ENCODE measurements around the gene EIF4ENIF1. TPM values are rescaled to one million over a fixed set of nuclear protein-coding genes. Genes with fewer than 3 reads are reported as not detected.

EIF4ENIF1 gene
- polyA plus RNA-seq, 1 of the 3 experiments (the other 2 are of a cell fraction) = 18.4 TPM

DNA sequence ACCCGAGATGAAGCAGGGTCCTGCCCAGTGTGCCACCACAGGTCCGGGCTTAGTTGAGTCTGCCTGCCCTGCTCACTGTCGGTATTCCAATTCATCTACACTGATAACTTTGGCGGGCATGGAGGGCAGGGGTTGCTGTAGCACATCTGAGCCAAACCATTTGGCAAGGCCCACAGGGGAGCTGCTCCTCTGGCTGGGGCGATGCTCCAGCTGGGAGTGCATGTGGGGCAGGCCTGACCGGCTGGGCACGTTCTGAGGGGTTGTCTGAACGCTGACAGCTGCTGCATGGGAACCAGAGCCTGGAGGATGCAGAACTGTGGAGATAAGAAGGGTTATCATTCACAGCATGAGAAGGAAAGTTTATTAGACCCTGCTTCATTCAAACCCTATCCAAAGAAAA, 49.8 kb downstream of the EIF4ENIF1 start:
- Histone ChIP-seq H3F3A (replicated peaks; ENCODE audit: insufficient read depth) (peaks cover 13% of the 10 kb centered on the region), H3K4me3 (ENCODE audit: low read depth in 2 of 2, low read length in 1 of 2) (no peak overlapping the region), H3K9ac (no peak overlapping the region), H3K79me2 (ENCODE audit: insufficient read depth) (no peaks in the 10 kb centered on the region), H3K36me3 (replicated peaks in 1 of 2; ENCODE audit: control insufficient read depth in 1 of 2, insufficient read depth in 2 of 2, low read length in 1 of 2) (peaks cover 38 to 80% of the 10 kb centered on the region in 2 experiments), H3K27me3 (ENCODE audit: insufficient read depth) (no peaks in the 10 kb centered on the region), H3K4me2 (no peak overlapping the region), H3K27ac (ENCODE audit: low read depth in 2 of 2, low read length in 1 of 2) (no peak overlapping the region), H3K9me3 (no peaks in the 10 kb centered on the region), H3K9me2 (no peaks in the 10 kb centered on the region), H3K4me1 (ENCODE audit: control insufficient read depth in 1 of 2, insufficient read depth in 2 of 2, low read depth in 1 of 2, low read length in 1 of 2) (no peaks in the 10 kb centered on the region), H2AFZ (ENCODE audit: low read depth) (no peak overlapping the region), H4K20me1 (ENCODE audit: insufficient read depth) (no peaks in the 10 kb centered on the region)
- no peak for TF ChIP-seq EP300 (IDR thresholded peaks at IDR 0.05; ENCODE audit: borderline replicate concordance in 1 of 2, low read depth in 1 of 2, low read length in 1 of 2)
- TF ChIP-seq, protein P1, sequence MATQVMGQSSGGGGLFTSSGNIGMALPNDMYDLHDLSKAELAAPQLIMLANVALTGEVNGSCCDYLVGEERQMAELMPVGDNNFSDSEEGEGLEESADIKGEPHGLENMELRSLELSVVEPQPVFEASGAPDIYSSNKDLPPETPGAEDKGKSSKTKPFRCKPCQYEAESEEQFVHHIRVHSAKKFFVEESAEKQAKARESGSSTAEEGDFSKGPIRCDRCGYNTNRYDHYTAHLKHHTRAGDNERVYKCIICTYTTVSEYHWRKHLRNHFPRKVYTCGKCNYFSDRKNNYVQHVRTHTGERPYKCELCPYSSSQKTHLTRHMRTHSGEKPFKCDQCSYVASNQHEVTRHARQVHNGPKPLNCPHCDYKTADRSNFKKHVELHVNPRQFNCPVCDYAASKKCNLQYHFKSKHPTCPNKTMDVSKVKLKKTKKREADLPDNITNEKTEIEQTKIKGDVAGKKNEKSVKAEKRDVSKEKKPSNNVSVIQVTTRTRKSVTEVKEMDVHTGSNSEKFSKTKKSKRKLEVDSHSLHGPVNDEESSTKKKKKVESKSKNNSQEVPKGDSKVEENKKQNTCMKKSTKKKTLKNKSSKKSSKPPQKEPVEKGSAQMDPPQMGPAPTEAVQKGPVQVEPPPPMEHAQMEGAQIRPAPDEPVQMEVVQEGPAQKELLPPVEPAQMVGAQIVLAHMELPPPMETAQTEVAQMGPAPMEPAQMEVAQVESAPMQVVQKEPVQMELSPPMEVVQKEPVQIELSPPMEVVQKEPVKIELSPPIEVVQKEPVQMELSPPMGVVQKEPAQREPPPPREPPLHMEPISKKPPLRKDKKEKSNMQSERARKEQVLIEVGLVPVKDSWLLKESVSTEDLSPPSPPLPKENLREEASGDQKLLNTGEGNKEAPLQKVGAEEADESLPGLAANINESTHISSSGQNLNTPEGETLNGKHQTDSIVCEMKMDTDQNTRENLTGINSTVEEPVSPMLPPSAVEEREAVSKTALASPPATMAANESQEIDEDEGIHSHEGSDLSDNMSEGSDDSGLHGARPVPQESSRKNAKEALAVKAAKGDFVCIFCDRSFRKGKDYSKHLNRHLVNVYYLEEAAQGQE (IDR thresholded peaks at IDR 0.05; ENCODE audit: low read depth, low read length) = no peak
- TF ChIP-seq RAD21 (IDR thresholded peaks at IDR 0.05; ENCODE audit: low read length) = no peak
- no peak for TF ChIP-seq EZH2phosphoT487 (IDR thresholded peaks at IDR 0.05; ENCODE audit: borderline replicate concordance, low read depth)
- TF ChIP-seq RCOR1 (IDR thresholded peaks at IDR 0.05; ENCODE audit: low read length) = no peak
- TF ChIP-seq, protein P2, sequence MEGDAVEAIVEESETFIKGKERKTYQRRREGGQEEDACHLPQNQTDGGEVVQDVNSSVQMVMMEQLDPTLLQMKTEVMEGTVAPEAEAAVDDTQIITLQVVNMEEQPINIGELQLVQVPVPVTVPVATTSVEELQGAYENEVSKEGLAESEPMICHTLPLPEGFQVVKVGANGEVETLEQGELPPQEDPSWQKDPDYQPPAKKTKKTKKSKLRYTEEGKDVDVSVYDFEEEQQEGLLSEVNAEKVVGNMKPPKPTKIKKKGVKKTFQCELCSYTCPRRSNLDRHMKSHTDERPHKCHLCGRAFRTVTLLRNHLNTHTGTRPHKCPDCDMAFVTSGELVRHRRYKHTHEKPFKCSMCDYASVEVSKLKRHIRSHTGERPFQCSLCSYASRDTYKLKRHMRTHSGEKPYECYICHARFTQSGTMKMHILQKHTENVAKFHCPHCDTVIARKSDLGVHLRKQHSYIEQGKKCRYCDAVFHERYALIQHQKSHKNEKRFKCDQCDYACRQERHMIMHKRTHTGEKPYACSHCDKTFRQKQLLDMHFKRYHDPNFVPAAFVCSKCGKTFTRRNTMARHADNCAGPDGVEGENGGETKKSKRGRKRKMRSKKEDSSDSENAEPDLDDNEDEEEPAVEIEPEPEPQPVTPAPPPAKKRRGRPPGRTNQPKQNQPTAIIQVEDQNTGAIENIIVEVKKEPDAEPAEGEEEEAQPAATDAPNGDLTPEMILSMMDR (IDR thresholded peaks at IDR 0.05) = no peak
- TF ChIP-seq, protein P3, sequence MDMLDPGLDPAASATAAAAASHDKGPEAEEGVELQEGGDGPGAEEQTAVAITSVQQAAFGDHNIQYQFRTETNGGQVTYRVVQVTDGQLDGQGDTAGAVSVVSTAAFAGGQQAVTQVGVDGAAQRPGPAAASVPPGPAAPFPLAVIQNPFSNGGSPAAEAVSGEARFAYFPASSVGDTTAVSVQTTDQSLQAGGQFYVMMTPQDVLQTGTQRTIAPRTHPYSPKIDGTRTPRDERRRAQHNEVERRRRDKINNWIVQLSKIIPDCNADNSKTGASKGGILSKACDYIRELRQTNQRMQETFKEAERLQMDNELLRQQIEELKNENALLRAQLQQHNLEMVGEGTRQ (IDR thresholded peaks at IDR 0.05; ENCODE audit: borderline replicate concordance, low read depth, low read length) = no peak
- no peak for TF ChIP-seq TAF1 (IDR thresholded peaks at IDR 0.05; ENCODE audit: borderline replicate concordance, low read depth, low read length)
- TF ChIP-seq FOXM1 (IDR thresholded peaks at IDR 0.05; ENCODE audit: low read depth) = no peak
- no peak for TF ChIP-seq NRF1 (IDR thresholded peaks at IDR 0.05; ENCODE audit: low read depth, low read length)
- no peak for TF ChIP-seq NFIC (IDR thresholded peaks at IDR 0.05; ENCODE audit: borderline replicate concordance)
- no peak for TF ChIP-seq TCF12 (IDR thresholded peaks at IDR 0.05)
- TF ChIP-seq, protein P4, sequence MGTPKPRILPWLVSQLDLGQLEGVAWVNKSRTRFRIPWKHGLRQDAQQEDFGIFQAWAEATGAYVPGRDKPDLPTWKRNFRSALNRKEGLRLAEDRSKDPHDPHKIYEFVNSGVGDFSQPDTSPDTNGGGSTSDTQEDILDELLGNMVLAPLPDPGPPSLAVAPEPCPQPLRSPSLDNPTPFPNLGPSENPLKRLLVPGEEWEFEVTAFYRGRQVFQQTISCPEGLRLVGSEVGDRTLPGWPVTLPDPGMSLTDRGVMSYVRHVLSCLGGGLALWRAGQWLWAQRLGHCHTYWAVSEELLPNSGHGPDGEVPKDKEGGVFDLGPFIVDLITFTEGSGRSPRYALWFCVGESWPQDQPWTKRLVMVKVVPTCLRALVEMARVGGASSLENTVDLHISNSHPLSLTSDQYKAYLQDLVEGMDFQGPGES (IDR thresholded peaks at IDR 0.05; ENCODE audit: low read depth, low read length) = no peak
- TF ChIP-seq FOXJ3 (CRISPR knock-in tag; IDR thresholded peaks at IDR 0.05) = no peak
- no peak for TF ChIP-seq GABPA (IDR thresholded peaks at IDR 0.05; ENCODE audit: low read depth)
- WGBS (ENCODE audit: low lambda C conversion rate) = 100% methylated on average over 3 of the region's 8 CpGs
- ChIA-PET CTCF (interaction anchor here (0.7 to 1.5 kb wide), 2 partner anchors 12 to 227 kb away, joined by 3 to 6 read pairs; partner anchors contain the start of gene LIMK2), POLR2A (interaction anchor here (0.5 kb wide), 1 partner anchor 540 kb away, joined by 5 read pairs; no protein-coding TSS in a partner anchor)
- DNase-seq = no peak

Measured in SK-N-SH (cell line).